GM23338 (cell line): ENCODE measurements around the gene RBM33. TPM values are rescaled to one million over a fixed set of nuclear protein-coding genes. Genes with fewer than 3 reads are reported as not detected.

ENCODE experiments used
- ATAC-seq: fragments of 200-7000 bp; cut with Tn5 transposase; 3 replicates; pipeline ENCODE4 v1.9.1; 2020
- DNase-seq: peaks from one replicate; pipeline ENCODE4 v3.0.0-alpha.2; 2015; ENCODE audit warnings: low spot score
- H2AFZ ChIP-seq: fragments of 200-600 bp; sonication (generic); 2 replicates; pipeline ENCODE4 v1.8.0; 2016; ENCODE audit warnings: antibody characterized with exemption, mild to moderate bottlenecking, moderate library complexity
- H3F3A ChIP-seq: fragments of 200-600 bp; sonication (generic); replicated peaks from 2 replicates; pipeline ENCODE4 v1.8.0; 2017; ENCODE audit warnings: antibody characterized with exemption, mixed run types, low read depth
- H3K27ac ChIP-seq: fragments of 200-600 bp; sonication (generic); 2 replicates; pipeline ENCODE4 v1.6.1; 2016; ENCODE audit warnings: low read depth
- H3K27me3 ChIP-seq: fragments of 200-600 bp; sonication (generic); 2 replicates; pipeline ENCODE4 v1.8.0; 2016; ENCODE audit warnings: mild to moderate bottlenecking, mixed run types, moderate library complexity; ENCODE audit not compliant: insufficient read depth
- H3K36me3 ChIP-seq: fragments of 200-600 bp; sonication (generic); 2 replicates; pipeline ENCODE4 v1.8.0; 2016; ENCODE audit warnings: mild to moderate bottlenecking; ENCODE audit not compliant: insufficient read depth
- H3K4me1 ChIP-seq: fragments of 200-600 bp; sonication (generic); 2 replicates; pipeline ENCODE4 v1.8.0; 2016; ENCODE audit warnings: mild to moderate bottlenecking, moderate library complexity; ENCODE audit not compliant: insufficient read depth
- H3K4me2 ChIP-seq: fragments of 200-600 bp; sonication (generic); 2 replicates; pipeline ENCODE4 v1.7.1; 2017; ENCODE audit warnings: mixed run types
- H3K4me3 ChIP-seq: fragments of 200-600 bp; sonication (generic); 2 replicates; pipeline ENCODE4 v1.6.1; 2016; ENCODE audit warnings: mixed run types
- H3K79me2 ChIP-seq: fragments of 200-600 bp; sonication (generic); replicated peaks from 2 replicates; pipeline ENCODE4 v1.8.0; 2017; ENCODE audit warnings: mild to moderate bottlenecking; ENCODE audit not compliant: insufficient read depth
- H3K9me2 ChIP-seq: fragments of 200-600 bp; sonication (generic); 2 replicates; pipeline ENCODE4 v1.8.0; 2017; ENCODE audit not compliant: insufficient read depth
- H4K20me1 ChIP-seq: fragments of 200-600 bp; sonication (generic); replicated peaks from 2 replicates; pipeline ENCODE4 v1.8.0; 2017; ENCODE audit warnings: mild to moderate bottlenecking; ENCODE audit not compliant: insufficient read depth
- H3K27ac Mint-ChIP-seq: 2 replicates; pipeline ENCODE4 v1.8.0; 2020; ENCODE audit warnings: inconsistent platforms, mild to moderate bottlenecking, moderate library complexity, mixed read lengths
- H3K27me3 Mint-ChIP-seq: 3 replicates; pipeline ENCODE4 v1.8.0; 2022; ENCODE audit warnings: low read depth, mild to moderate bottlenecking, moderate library complexity, mixed read lengths, inconsistent platforms; ENCODE audit not compliant: insufficient read depth, poor library complexity
- H3K36me3 Mint-ChIP-seq: 3 replicates; pipeline ENCODE4 v1.8.0; 2021; ENCODE audit warnings: low read depth, mild to moderate bottlenecking, inconsistent platforms, moderate library complexity, mixed read lengths
- H3K4me1 Mint-ChIP-seq: 3 replicates; pipeline ENCODE4 v1.8.0; 2020; ENCODE audit warnings: mild to moderate bottlenecking, inconsistent platforms, mixed read lengths
- H3K4me3 Mint-ChIP-seq: 3 replicates; pipeline ENCODE4 v1.8.0; 2021; ENCODE audit warnings: moderate library complexity, mild to moderate bottlenecking, inconsistent platforms, mixed read lengths
- H3K9me3 Mint-ChIP-seq: 3 replicates; pipeline ENCODE4 v1.8.0; 2020; ENCODE audit warnings: moderate library complexity, mild to moderate bottlenecking, inconsistent platforms, mixed read lengths
- CREB1 ChIP-seq: fragments of 250-450 bp; sonication (Bioruptor Pico); IDR thresholded peaks from 2 replicates; pipeline ENCODE4 v1.5.0; 2020; ENCODE audit warnings: low read depth, mild to moderate bottlenecking, moderate library complexity
- EZH2phosphoT487 ChIP-seq: fragments of 200-600 bp; sonication (generic); IDR thresholded peaks from one replicate; pipeline ENCODE4 v1.8.1; 2018; ENCODE audit warnings: antibody characterized with exemption; ENCODE audit not compliant: unreplicated experiment
- JUNB ChIP-seq: IDR thresholded peaks from one replicate; pipeline ENCODE4 v1.6.1; 2016; ENCODE audit warnings: antibody characterized with exemption; ENCODE audit not compliant: unreplicated experiment
- POLR2AphosphoS5 ChIP-seq: IDR thresholded peaks from 2 replicates; pipeline ENCODE4 v1.6.1; 2016; ENCODE audit warnings: antibody characterized with exemption, low read depth
- ZNF331 ChIP-seq: fragments of 250-450 bp; sonication (Bioruptor Pico); IDR thresholded peaks from 2 replicates; pipeline ENCODE4 v1.5.0; 2020; ENCODE audit warnings: low read depth, mild to moderate bottlenecking, moderate library complexity
- polyA plus RNA-seq: library from polyadenylated mRNA; unstranded; fragments of >200 nt; fragmentation: Nextera tagmentation; extraction: Ambion mirVana; gene quantifications from 2 replicates; pipeline ENCODE4 v1.2.1, GENCODE V29; 2016
- total RNA-seq: library from RNA; depleted of rRNA; stranded (reverse); fragments of >200 nt; shearing (Covaris generic); gene quantifications from 2 replicates; pipeline ENCODE4 v1.2.3, GENCODE V29; 2014
- TF ChIP-seq, protein P1 (sequence below): fragments of 250-450 bp; sonication (Bioruptor Pico); IDR thresholded peaks from 2 replicates; pipeline ENCODE4 v1.5.0; 2020; ENCODE audit warnings: mild to moderate bottlenecking, moderate library complexity

Gene RBM33
- total and polyA plus RNA-seq, 2 experiments from 2014 or later: 47.7 to 94.7 TPM

DNA sequence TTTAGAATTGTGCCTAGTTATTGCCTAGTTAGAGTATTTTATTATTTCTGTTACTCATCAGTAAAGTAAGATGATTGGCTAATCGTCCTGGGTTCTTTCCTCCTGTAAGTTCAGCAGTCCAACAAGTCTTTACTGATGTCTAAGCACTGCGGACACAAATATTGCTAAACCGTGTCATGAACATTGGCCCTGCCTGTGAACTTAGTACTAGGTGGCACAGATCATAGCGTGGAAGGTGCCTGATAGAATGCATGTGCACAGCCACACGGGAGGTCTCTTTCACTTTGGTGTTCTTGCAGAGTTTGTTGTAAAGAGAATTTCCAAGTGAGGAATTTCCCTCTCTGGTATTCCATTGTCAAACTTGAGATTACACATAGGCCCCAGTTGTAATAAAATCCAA lies 38.0 kb downstream of the RBM33 start:
- Histone ChIP-seq H3K79me2 (peaks cover 95% of the 10 kb centered on the region), H3K9me2 (no peaks in the 10 kb centered on the region), H3F3A (no peaks in the 10 kb centered on the region), H3K27me3 (no peaks in the 10 kb centered on the region), H3K27ac (no peak overlapping the region), H2AFZ (no peak overlapping the region), H3K4me1 (peaks cover 20% of the 10 kb centered on the region), H3K4me2 (no peak overlapping the region), H3K36me3 (no peaks in the 10 kb centered on the region), H3K4me3 (no peak overlapping the region), H4K20me1 (peaks cover 21% of the 10 kb centered on the region)
- Mint-ChIP-seq H3K9me3 (peaks cover 11% of the 10 kb centered on the region), H3K4me3 (no peak overlapping the region), H3K27me3 (peaks cover 2% of the 10 kb centered on the region), H3K4me1 (peaks cover 42% of the 10 kb centered on the region), H3K27ac (no peak overlapping the region), H3K36me3 (peaks cover 48% of the 10 kb centered on the region)
- ATAC-seq: no peak
- TF ChIP-seq ZNF331 (CRISPR knock-in tag): no peak
- TF ChIP-seq JUNB: no peak
- TF ChIP-seq, protein P1, sequence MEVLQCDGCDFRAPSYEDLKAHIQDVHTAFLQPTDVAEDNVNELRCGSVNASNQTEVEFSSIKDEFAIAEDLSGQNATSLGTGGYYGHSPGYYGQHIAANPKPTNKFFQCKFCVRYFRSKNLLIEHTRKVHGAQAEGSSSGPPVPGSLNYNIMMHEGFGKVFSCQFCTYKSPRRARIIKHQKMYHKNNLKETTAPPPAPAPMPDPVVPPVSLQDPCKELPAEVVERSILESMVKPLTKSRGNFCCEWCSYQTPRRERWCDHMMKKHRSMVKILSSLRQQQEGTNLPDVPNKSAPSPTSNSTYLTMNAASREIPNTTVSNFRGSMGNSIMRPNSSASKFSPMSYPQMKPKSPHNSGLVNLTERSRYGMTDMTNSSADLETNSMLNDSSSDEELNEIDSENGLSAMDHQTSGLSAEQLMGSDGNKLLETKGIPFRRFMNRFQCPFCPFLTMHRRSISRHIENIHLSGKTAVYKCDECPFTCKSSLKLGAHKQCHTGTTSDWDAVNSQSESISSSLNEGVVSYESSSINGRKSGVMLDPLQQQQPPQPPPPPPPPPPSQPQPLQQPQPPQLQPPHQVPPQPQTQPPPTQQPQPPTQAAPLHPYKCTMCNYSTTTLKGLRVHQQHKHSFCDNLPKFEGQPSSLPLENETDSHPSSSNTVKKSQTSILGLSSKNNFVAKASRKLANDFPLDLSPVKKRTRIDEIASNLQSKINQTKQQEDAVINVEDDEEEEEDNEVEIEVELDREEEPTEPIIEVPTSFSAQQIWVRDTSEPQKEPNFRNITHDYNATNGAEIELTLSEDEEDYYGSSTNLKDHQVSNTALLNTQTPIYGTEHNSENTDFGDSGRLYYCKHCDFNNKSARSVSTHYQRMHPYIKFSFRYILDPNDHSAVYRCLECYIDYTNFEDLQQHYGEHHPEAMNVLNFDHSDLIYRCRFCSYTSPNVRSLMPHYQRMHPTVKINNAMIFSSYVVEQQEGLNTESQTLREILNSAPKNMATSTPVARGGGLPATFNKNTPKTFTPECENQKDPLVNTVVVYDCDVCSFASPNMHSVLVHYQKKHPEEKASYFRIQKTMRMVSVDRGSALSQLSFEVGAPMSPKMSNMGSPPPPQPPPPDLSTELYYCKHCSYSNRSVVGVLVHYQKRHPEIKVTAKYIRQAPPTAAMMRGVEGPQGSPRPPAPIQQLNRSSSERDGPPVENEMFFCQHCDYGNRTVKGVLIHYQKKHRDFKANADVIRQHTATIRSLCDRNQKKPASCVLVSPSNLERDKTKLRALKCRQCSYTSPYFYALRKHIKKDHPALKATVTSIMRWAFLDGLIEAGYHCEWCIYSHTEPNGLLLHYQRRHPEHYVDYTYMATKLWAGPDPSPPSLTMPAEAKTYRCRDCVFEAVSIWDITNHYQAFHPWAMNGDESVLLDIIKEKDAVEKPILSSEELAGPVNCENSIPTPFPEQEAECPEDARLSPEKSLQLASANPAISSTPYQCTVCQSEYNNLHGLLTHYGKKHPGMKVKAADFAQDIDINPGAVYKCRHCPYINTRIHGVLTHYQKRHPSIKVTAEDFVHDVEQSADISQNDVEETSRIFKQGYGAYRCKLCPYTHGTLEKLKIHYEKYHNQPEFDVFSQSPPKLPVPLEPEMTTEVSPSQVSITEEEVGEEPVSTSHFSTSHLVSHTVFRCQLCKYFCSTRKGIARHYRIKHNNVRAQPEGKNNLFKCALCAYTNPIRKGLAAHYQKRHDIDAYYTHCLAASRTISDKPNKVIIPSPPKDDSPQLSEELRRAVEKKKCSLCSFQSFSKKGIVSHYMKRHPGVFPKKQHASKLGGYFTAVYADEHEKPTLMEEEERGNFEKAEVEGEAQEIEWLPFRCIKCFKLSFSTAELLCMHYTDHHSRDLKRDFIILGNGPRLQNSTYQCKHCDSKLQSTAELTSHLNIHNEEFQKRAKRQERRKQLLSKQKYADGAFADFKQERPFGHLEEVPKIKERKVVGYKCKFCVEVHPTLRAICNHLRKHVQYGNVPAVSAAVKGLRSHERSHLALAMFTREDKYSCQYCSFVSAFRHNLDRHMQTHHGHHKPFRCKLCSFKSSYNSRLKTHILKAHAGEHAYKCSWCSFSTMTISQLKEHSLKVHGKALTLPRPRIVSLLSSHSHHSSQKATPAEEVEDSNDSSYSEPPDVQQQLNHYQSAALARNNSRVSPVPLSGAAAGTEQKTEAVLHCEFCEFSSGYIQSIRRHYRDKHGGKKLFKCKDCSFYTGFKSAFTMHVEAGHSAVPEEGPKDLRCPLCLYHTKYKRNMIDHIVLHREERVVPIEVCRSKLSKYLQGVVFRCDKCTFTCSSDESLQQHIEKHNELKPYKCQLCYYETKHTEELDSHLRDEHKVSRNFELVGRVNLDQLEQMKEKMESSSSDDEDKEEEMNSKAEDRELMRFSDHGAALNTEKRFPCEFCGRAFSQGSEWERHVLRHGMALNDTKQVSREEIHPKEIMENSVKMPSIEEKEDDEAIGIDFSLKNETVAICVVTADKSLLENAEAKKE (CRISPR knock-in tag): no peak
- TF ChIP-seq POLR2AphosphoS5: no peak
- DNase-seq: no peak

DNA sequence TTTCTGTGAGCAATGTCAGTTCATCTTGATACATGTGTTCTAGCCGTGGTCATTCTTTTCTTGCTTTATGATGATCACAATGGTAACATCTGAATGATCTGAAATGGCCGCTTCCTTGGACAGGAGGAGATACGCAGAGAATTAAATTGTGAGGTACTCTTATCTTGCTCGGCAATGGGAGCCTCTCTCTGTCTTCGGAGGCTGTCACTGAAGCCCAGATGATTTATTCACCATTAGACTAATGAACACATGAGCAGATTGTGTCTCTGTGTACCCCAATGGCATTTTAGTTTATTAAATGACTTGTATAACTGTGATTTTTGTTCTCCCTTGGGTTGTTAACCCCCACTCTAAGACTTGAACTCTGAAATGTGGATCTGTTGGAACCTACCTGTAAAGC lies 38.6 kb downstream of the RBM33 start:
- H3K27ac Mint-ChIP-seq: 0 out of 2 replicates have a peak overlapping the region, but pooled peaks have one; percentile 27
- Histone ChIP-seq H3K4me2 (no peak overlapping the region), H3K4me3 (no peak overlapping the region), H3K36me3 (no peaks in the 10 kb centered on the region), H3K27ac (no peak overlapping the region), H3K9me2 (no peaks in the 10 kb centered on the region), H3F3A (no peaks in the 10 kb centered on the region), H3K79me2 (peaks cover 95% of the 10 kb centered on the region), H3K27me3 (no peaks in the 10 kb centered on the region), H2AFZ (no peak overlapping the region), H3K4me1 (peaks cover 20% of the 10 kb centered on the region), H4K20me1 (peaks cover 19% of the 10 kb centered on the region)
- DNase-seq (no peak), ATAC-seq (no peak)
- H3K9me3 Mint-ChIP-seq: peaks cover 13% of the 10 kb centered on the region
- peaks cover 2% of the 10 kb centered on the region for H3K27me3 Mint-ChIP-seq
- H3K4me1 Mint-ChIP-seq: peaks cover 42% of the 10 kb centered on the region
- H3K4me3 Mint-ChIP-seq: no peak overlapping the region
- H3K36me3 Mint-ChIP-seq: peaks cover 53% of the 10 kb centered on the region
- TF ChIP-seq, protein P1 (CRISPR knock-in tag): no peak
- TF ChIP-seq JUNB: no peak
- no peak for TF ChIP-seq CREB1 (CRISPR knock-in tag)
- no peak for TF ChIP-seq EZH2phosphoT487
